ENCODE measurements around the gene DPP9.

Gene DPP9

DNA sequence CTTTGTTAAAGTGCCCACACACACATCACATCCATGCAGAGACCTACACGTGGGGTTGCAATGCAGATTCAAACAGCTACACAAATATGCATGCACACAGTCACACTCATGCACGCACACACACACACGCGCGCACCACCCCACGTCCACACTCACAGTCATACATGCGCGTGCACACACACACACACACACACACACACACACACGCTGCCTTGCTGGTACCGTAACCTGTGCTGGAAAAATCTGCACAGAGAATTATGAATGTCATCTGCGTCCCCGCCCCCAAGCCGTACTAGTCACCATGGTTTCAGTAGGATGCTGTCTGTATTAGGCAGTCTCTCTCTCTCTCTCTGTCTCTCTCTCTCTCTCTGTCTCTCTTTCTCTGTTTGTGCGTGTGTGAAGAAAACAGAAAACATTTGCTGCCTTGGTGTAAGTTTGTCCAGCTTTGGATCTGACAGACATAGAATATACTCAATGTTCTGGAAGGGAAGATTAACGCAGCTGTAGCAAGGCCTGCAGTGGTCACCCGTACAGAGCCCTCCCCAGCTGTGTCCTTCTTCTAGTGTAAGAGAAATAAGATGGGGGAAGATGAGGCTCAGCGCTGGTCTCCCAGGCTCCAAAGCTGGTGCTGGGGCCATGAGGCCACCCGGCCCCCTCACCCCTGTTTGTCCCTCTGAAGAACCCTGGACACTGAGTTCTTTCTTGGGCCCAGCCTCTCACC lies 26.4 kb upstream of the DPP9 start:
- no peak overlapping the region for H3K4me2 ChIP-seq (ENCODE audit: low read depth, low read length, poor library complexity, severe bottlenecking)
- no peaks in the 10 kb centered on the region for H3F3A ChIP-seq (ENCODE audit: low read depth)
- H3K4me1 ChIP-seq (ENCODE audit: insufficient read depth, low read length, poor library complexity, severe bottlenecking), result no peaks in the 10 kb centered on the region
- H3K4me3 ChIP-seq (ENCODE audit: low read length, poor library complexity, severe bottlenecking), result no peak overlapping the region
- H3K36me3 ChIP-seq (ENCODE audit: insufficient read depth, low read length), result no peaks in the 10 kb centered on the region
- TF ChIP-seq, protein P1, sequence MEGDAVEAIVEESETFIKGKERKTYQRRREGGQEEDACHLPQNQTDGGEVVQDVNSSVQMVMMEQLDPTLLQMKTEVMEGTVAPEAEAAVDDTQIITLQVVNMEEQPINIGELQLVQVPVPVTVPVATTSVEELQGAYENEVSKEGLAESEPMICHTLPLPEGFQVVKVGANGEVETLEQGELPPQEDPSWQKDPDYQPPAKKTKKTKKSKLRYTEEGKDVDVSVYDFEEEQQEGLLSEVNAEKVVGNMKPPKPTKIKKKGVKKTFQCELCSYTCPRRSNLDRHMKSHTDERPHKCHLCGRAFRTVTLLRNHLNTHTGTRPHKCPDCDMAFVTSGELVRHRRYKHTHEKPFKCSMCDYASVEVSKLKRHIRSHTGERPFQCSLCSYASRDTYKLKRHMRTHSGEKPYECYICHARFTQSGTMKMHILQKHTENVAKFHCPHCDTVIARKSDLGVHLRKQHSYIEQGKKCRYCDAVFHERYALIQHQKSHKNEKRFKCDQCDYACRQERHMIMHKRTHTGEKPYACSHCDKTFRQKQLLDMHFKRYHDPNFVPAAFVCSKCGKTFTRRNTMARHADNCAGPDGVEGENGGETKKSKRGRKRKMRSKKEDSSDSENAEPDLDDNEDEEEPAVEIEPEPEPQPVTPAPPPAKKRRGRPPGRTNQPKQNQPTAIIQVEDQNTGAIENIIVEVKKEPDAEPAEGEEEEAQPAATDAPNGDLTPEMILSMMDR (conservative IDR thresholded peaks at IDR 0.05; ENCODE audit: low read length), result no peak
- TF ChIP-seq EZH2phosphoT487 (IDR thresholded peaks at IDR 0.05; ENCODE audit: borderline replicate concordance), result no peak
- no peaks in the 10 kb centered on the region for H3K79me2 ChIP-seq (ENCODE audit: insufficient read depth, low read length)
- H3K9ac ChIP-seq (ENCODE audit: low read depth, low read length, poor library complexity, severe bottlenecking), result no peak overlapping the region
- no peaks in the 10 kb centered on the region for H3K9me2 ChIP-seq (replicated peaks; ENCODE audit: low read depth, low read length)
- H3K27me3 ChIP-seq (ENCODE audit: insufficient read depth, low read length, poor library complexity, severe bottlenecking), result no peaks in the 10 kb centered on the region
- no peaks in the 10 kb centered on the region for H4K20me1 ChIP-seq (ENCODE audit: insufficient read depth, low read length, poor library complexity, severe bottlenecking)
- no peak overlapping the region for H2AFZ ChIP-seq (ENCODE audit: low read length)
- H3K9me3 ChIP-seq (ENCODE audit: insufficient read depth, low read depth, low read length), result no peaks in the 10 kb centered on the region

DNA sequence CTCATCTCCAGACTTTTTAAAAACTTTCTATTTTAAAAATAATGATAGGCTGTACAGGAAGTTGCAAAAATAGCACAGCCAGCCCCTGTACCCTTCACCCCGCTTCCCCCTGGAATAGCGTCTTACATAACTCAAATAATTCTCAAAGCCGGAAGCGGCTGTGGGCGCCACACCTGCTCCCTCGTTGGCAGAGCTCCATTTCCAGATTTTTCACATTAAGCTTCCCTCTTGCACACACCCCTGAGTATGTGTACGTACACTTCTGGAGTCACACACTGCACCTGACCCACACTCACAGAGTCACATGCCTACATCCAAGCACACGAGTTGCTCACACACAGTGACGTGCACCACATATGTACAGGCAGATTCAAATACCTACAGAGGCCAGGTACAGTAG lies 24.9 kb upstream of the DPP9 start:
- TF ChIP-seq EZH2phosphoT487 (IDR thresholded peaks at IDR 0.05; ENCODE audit: borderline replicate concordance), result no peak
- TF ChIP-seq, protein P1 (conservative IDR thresholded peaks at IDR 0.05; ENCODE audit: low read length), result no peak
- Histone ChIP-seq H3K4me3 (ENCODE audit: low read length, poor library complexity, severe bottlenecking) (no peak overlapping the region), H3K79me2 (ENCODE audit: insufficient read depth, low read length) (no peaks in the 10 kb centered on the region), H3K4me1 (ENCODE audit: insufficient read depth, low read length, poor library complexity, severe bottlenecking) (peaks cover 3% of the 10 kb centered on the region), H3K9me3 (ENCODE audit: insufficient read depth, low read depth, low read length) (no peaks in the 10 kb centered on the region), H3K27me3 (ENCODE audit: insufficient read depth, low read length, poor library complexity, severe bottlenecking) (no peaks in the 10 kb centered on the region), H2AFZ (ENCODE audit: low read length) (no peak overlapping the region), H3K4me2 (ENCODE audit: low read depth, low read length, poor library complexity, severe bottlenecking) (no peak overlapping the region), H3F3A (ENCODE audit: low read depth) (no peaks in the 10 kb centered on the region), H3K36me3 (ENCODE audit: insufficient read depth, low read length) (no peaks in the 10 kb centered on the region), H4K20me1 (ENCODE audit: insufficient read depth, low read length, poor library complexity, severe bottlenecking) (no peaks in the 10 kb centered on the region), H3K9me2 (replicated peaks; ENCODE audit: low read depth, low read length) (no peaks in the 10 kb centered on the region), H3K9ac (ENCODE audit: low read depth, low read length, poor library complexity, severe bottlenecking) (no peak overlapping the region)

DNA sequence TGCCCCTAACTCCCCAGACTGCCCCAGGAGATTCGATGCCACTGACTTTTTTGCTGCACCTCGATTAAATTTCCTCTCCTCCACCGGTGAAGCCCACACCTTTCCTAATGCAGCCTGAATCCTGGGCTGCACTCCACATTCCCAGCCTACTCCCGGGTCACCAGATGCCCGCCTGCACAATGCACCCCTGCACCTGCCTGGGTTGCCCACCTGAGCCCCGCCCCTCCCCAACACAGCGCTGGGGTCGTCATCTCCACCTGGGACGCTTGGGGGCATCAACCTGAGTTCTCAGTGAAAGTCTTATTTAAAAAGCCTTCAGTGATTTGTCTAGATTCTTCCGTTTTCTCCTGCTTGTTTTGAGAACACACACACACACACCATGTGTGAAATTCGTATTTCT lies 24.5 kb upstream of the DPP9 start:
- no peaks in the 10 kb centered on the region for H3F3A ChIP-seq (ENCODE audit: low read depth)
- H4K20me1 ChIP-seq (ENCODE audit: insufficient read depth, low read length, poor library complexity, severe bottlenecking), result no peaks in the 10 kb centered on the region
- H3K4me3 ChIP-seq (ENCODE audit: low read length, poor library complexity, severe bottlenecking), result no peak overlapping the region
- no peaks in the 10 kb centered on the region for H3K36me3 ChIP-seq (ENCODE audit: insufficient read depth, low read length)
- no peaks in the 10 kb centered on the region for H3K9me3 ChIP-seq (ENCODE audit: insufficient read depth, low read depth, low read length)
- no peak overlapping the region for H2AFZ ChIP-seq (ENCODE audit: low read length)
- H3K27me3 ChIP-seq (ENCODE audit: insufficient read depth, low read length, poor library complexity, severe bottlenecking), result no peaks in the 10 kb centered on the region
- peaks cover 3% of the 10 kb centered on the region for H3K4me1 ChIP-seq (ENCODE audit: insufficient read depth, low read length, poor library complexity, severe bottlenecking)
- no peaks in the 10 kb centered on the region for H3K79me2 ChIP-seq (ENCODE audit: insufficient read depth, low read length)
- no peak overlapping the region for H3K9ac ChIP-seq (ENCODE audit: low read depth, low read length, poor library complexity, severe bottlenecking)
- no peaks in the 10 kb centered on the region for H3K9me2 ChIP-seq (replicated peaks; ENCODE audit: low read depth, low read length)
- no peak overlapping the region for H3K4me2 ChIP-seq (ENCODE audit: low read depth, low read length, poor library complexity, severe bottlenecking)
- no peak for TF ChIP-seq EZH2phosphoT487 (IDR thresholded peaks at IDR 0.05; ENCODE audit: borderline replicate concordance)
- TF ChIP-seq, protein P1 (conservative IDR thresholded peaks at IDR 0.05; ENCODE audit: low read length), result no peak
